Measurements from ENCODE around the gene PEX19. TPM values are rescaled to one million over a fixed set of nuclear protein-coding genes. Genes with fewer than 3 reads are reported as not detected.

PEX19 gene
- total RNA-seq, 4 donors from 2014 or later: 61.9 to 151 (median 82.4) TPM

DNA sequence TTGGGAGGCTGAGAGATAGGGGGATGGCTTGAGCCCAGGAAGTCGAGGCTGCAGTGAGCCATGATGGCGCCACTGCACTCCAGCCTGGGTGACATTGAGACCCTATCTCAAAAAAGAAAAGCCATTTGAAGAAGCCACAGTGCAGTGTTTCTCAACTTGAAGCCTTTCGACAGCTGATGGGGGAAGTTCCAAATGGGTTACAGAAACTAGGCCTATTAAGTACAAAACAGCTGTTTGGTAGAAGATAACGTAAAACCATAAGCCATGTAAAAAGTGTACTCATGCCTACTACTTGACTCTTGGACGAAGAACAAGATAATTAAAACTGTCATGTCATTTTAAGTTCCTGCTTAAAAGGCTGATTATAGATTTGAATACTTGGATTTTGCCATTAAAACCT, 41.5 kb upstream of the PEX19 start:
- DNase-seq: no peak
- ATAC-seq: no peak
- TF ChIP-seq POLR2A (IDR thresholded peaks at IDR 0.05): no peak
- TF ChIP-seq, protein P1, sequence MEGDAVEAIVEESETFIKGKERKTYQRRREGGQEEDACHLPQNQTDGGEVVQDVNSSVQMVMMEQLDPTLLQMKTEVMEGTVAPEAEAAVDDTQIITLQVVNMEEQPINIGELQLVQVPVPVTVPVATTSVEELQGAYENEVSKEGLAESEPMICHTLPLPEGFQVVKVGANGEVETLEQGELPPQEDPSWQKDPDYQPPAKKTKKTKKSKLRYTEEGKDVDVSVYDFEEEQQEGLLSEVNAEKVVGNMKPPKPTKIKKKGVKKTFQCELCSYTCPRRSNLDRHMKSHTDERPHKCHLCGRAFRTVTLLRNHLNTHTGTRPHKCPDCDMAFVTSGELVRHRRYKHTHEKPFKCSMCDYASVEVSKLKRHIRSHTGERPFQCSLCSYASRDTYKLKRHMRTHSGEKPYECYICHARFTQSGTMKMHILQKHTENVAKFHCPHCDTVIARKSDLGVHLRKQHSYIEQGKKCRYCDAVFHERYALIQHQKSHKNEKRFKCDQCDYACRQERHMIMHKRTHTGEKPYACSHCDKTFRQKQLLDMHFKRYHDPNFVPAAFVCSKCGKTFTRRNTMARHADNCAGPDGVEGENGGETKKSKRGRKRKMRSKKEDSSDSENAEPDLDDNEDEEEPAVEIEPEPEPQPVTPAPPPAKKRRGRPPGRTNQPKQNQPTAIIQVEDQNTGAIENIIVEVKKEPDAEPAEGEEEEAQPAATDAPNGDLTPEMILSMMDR (IDR thresholded peaks at IDR 0.05 in 4 of 5, conservative IDR thresholded peaks at IDR 0.05 in 1 of 5): no peak
- in situ Hi-C loops (cut with MboI; ENCODE audit: low sequenced_read_pairs in 4 of 4): loop anchor here in 1 of 4 donors (25.0 kb wide), 1 partner anchor 1436 kb away; the partner anchor contains the start of gene ATF6
- Histone ChIP-seq H3K36me3 (peaks cover 8 to 85% of the 10 kb centered on the region in 2 donors), H3K4me1 (no peaks in the 10 kb centered on the region), H3K4me3 (no peak overlapping the region), H3K27ac (no peak overlapping the region), H3K27me3 (no peaks in the 10 kb centered on the region), H3K9me3 (no peaks in the 10 kb centered on the region)
- intact Hi-C loops (cut with DNase I; ENCODE audit: low total_unique reads): no loop called here

DNA sequence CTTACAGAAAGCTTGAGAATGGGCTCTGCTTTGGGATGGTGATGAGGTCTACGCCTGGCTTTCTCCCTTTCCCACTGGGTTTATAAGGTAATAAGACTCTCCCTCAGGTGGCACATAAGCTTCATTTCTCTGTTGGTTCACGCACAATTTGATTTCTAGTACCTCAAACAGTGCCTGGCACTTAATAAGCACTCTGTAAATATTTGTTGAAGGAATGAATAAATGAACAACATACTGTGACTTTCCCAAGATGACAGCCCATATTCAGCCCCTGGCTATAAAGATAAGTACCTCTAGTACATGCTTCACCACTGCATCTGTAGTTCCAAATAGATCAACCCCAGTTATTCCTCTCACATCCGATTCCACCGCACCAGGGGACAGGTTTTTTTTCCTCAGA, 40.3 kb upstream of the PEX19 start:
- no peaks in the 10 kb centered on the region for H3K27me3 ChIP-seq
- no peak for TF ChIP-seq POLR2A (IDR thresholded peaks at IDR 0.05)
- TF ChIP-seq, protein P1 (IDR thresholded peaks at IDR 0.05 in 4 of 5, conservative IDR thresholded peaks at IDR 0.05 in 1 of 5): no peak
- in situ Hi-C loops (cut with MboI; ENCODE audit: low sequenced_read_pairs in 4 of 4): loop anchor here in 1 of 4 donors (25.0 kb wide), 1 partner anchor 1437 kb away; the partner anchor contains the start of gene ATF6
- no peak for DNase-seq
- H3K27ac ChIP-seq: no peak overlapping the region
- no peaks in the 10 kb centered on the region for H3K4me1 ChIP-seq
- intact Hi-C loops (cut with DNase I; ENCODE audit: low total_unique reads): no loop called here
- no peaks in the 10 kb centered on the region for H3K9me3 ChIP-seq
- H3K36me3 ChIP-seq: peaks cover 8 to 73% of the 10 kb centered on the region in 2 donors
- H3K4me3 ChIP-seq: no peak overlapping the region
- no peak for ATAC-seq

DNA sequence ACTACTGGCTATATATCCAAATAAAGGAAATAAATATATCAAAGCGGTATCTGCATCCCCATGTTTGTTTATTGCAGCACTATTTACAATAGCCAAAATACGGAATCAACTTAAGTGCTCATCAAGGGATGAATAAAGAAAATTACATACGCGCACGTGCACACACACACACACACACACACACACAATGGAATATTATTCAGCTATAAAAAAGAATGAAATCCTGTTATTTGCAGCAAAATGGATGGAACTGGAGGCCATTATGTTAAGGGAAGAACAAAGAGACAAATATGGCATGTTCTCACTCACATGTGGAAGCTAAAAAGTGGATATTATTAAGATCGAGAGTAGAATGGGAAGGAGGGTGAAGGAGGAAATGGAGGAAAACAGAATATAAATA, 37.9 kb upstream of the PEX19 start:
- no peak for ATAC-seq
- TF ChIP-seq POLR2A (IDR thresholded peaks at IDR 0.05): no peak
- TF ChIP-seq, protein P1 (IDR thresholded peaks at IDR 0.05 in 4 of 5, conservative IDR thresholded peaks at IDR 0.05 in 1 of 5): no peak
- Histone ChIP-seq H3K36me3 (peaks cover 0 to 59% of the 10 kb centered on the region in 2 donors), H3K4me1 (no peaks in the 10 kb centered on the region), H3K27me3 (no peaks in the 10 kb centered on the region), H3K9me3 (no peaks in the 10 kb centered on the region), H3K27ac (no peak overlapping the region), H3K4me3 (no peak overlapping the region)
- in situ Hi-C loops (cut with MboI; ENCODE audit: low sequenced_read_pairs in 4 of 4): no loop called here
- intact Hi-C loops (cut with DNase I; ENCODE audit: low total_unique reads): no loop called here
- no peak for DNase-seq

DNA sequence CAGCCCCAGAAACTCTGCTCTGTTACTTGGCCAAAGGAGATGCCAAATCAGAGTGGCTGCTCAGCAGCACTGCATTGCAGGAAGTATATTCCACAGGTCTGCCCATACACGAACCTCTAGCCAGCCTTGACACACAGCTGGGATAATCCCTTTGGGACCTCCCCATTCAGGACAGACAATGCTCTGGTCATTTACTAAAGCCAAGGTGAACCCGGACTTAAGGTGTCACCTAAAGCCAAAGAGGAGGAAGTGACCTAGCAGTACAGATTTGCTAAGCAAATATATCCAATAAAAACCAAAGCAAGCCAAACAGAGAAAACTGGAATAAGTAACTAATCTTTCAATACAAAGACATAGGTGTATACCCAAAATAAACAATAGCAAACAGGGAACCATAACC, 30.4 kb upstream of the PEX19 start:
- DNase-seq: no peak
- ATAC-seq: no peak
- TF ChIP-seq, protein P1 (IDR thresholded peaks at IDR 0.05 in 4 of 5, conservative IDR thresholded peaks at IDR 0.05 in 1 of 5): no peak
- no peak for TF ChIP-seq POLR2A (IDR thresholded peaks at IDR 0.05)
- no peak overlapping the region for H3K27ac ChIP-seq
- intact Hi-C loops (cut with DNase I; ENCODE audit: low total_unique reads): no loop called here
- no peaks in the 10 kb centered on the region for H3K27me3 ChIP-seq
- H3K4me3 ChIP-seq: no peak overlapping the region
- H3K4me1 ChIP-seq: no peaks in the 10 kb centered on the region
- H3K36me3 ChIP-seq: peaks cover 3 to 75% of the 10 kb centered on the region in 2 donors
- in situ Hi-C loops (cut with MboI; ENCODE audit: low sequenced_read_pairs in 4 of 4): no loop called here
- no peaks in the 10 kb centered on the region for H3K9me3 ChIP-seq

DNA sequence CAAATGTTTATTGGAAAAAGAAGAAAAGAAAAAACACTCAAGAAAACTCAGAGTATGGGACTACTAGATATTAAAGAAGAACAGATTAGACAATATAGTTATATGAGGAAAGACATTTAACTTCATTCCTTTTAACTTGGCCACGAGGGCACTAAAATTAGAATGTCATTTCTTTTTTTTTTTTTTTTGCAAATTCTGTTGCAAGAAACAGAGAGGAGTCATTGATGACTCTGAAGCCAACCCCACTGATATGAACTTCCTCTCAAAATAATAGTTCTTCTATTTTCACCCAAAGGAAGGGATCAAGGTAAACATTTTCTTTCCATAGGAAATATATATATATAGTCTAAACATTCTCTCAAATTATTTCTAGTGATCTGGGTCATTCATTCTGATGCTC, 24.6 kb upstream of the PEX19 start:
- Histone ChIP-seq H3K36me3 (peaks cover 9 to 98% of the 10 kb centered on the region in 2 donors), H3K9me3 (no peaks in the 10 kb centered on the region), H3K27me3 (no peaks in the 10 kb centered on the region), H3K4me1 (no peaks in the 10 kb centered on the region), H3K27ac (no peak overlapping the region), H3K4me3 (no peak overlapping the region)
- in situ Hi-C loops (cut with MboI; ENCODE audit: low sequenced_read_pairs in 4 of 4): no loop called here
- DNase-seq: no peak
- TF ChIP-seq POLR2A (IDR thresholded peaks at IDR 0.05): no peak
- TF ChIP-seq, protein P1 (IDR thresholded peaks at IDR 0.05 in 4 of 5, conservative IDR thresholded peaks at IDR 0.05 in 1 of 5): no peak
- intact Hi-C loops (cut with DNase I; ENCODE audit: low total_unique reads): no loop called here
- no peak for ATAC-seq
